HEK293T (cell line): ENCODE results near the gene NAT16.

Experiments
- CTCF ChIA-PET: fragments of 350-600 bp; formaldehyde crosslinking; extraction: SDS; loops from one replicate; lab custom pipeline; 2021; ENCODE audit warnings: antibody characterized with exemption, inconsistent platforms; lab: Yijun Ruan, JAX
- POLR2A ChIA-PET: fragments of 350-600 bp; formaldehyde crosslinking; extraction: SDS; loops from one replicate; lab custom pipeline; 2020; ENCODE audit warnings: antibody characterized with exemption, inconsistent platforms; lab: Yijun Ruan, JAX
- DNase-seq: peaks from one replicate; pipeline ENCODE4 v3.0.0; 2012; ENCODE audit warnings: mixed read lengths; ENCODE audit errors: extremely low spot score
- ARNT ChIP-seq: fragments of 450-650 bp; IDR thresholded peaks from 2 replicates; pipeline ENCODE4 v1.6.1; 2017; ENCODE audit warnings: mild to moderate bottlenecking
- BHLHE40 ChIP-seq: fragments of 450-650 bp; IDR thresholded peaks from 2 replicates; pipeline ENCODE4 v1.6.1; 2016; ENCODE audit warnings: mild to moderate bottlenecking, moderate library complexity, borderline replicate concordance
- CTBP1 ChIP-seq: fragments of 450-650 bp; IDR thresholded peaks from 2 replicates; pipeline ENCODE4 v1.6.1; 2016; ENCODE audit warnings: borderline replicate concordance
- ELF4 ChIP-seq: fragments of 450-650 bp; IDR thresholded peaks from 2 replicates; pipeline ENCODE4 v1.6.1; 2017; ENCODE audit warnings: antibody characterized with exemption
- FOXA1 ChIP-seq: fragments of 450-650 bp; IDR thresholded peaks from 2 replicates; pipeline ENCODE4 v1.6.1; 2016; ENCODE audit warnings: mild to moderate bottlenecking
- FOXK2 ChIP-seq: fragments of 450-650 bp; IDR thresholded peaks from 2 replicates; pipeline ENCODE4 v1.6.1; 2016; ENCODE audit warnings: mild to moderate bottlenecking
- FOXM1 ChIP-seq: fragments of 450-650 bp; IDR thresholded peaks from 2 replicates; pipeline ENCODE4 v1.6.1; 2017; ENCODE audit warnings: mild to moderate bottlenecking, borderline replicate concordance
- HDGF ChIP-seq: fragments of 450-650 bp; IDR thresholded peaks from 2 replicates; pipeline ENCODE4 v1.6.1; 2017; ENCODE audit warnings: antibody characterized with exemption, borderline replicate concordance
- L3MBTL2 ChIP-seq: fragments of 450-650 bp; conservative IDR thresholded peaks from 2 replicates; pipeline ENCODE4 v1.6.1; 2016; ENCODE audit warnings: mild to moderate bottlenecking
- LEF1 ChIP-seq: fragments of 450-650 bp; IDR thresholded peaks from 2 replicates; pipeline ENCODE4 v1.6.1; 2017; ENCODE audit warnings: mild to moderate bottlenecking, borderline replicate concordance
- NFRKB ChIP-seq: fragments of 450-650 bp; IDR thresholded peaks from 2 replicates; pipeline ENCODE4 v1.6.1; 2016; ENCODE audit warnings: mild to moderate bottlenecking, moderate library complexity
- PKNOX1 ChIP-seq: fragments of 450-650 bp; IDR thresholded peaks from 2 replicates; pipeline ENCODE4 v1.6.1; 2016
- SP1 ChIP-seq: fragments of 450-650 bp; IDR thresholded peaks from 2 replicates; pipeline ENCODE4 v1.6.1; 2017
- SUZ12 ChIP-seq: fragments of 450-650 bp; IDR thresholded peaks from 2 replicates; pipeline ENCODE4 v1.6.1; 2016; ENCODE audit warnings: mild to moderate bottlenecking
- TARDBP ChIP-seq: fragments of 450-650 bp; IDR thresholded peaks from 2 replicates; pipeline ENCODE4 v1.6.1; 2016
- ZNF384 ChIP-seq: fragments of 450-650 bp; IDR thresholded peaks from 2 replicates; pipeline ENCODE4 v1.6.1; 2016

NAT16 gene

DNA sequence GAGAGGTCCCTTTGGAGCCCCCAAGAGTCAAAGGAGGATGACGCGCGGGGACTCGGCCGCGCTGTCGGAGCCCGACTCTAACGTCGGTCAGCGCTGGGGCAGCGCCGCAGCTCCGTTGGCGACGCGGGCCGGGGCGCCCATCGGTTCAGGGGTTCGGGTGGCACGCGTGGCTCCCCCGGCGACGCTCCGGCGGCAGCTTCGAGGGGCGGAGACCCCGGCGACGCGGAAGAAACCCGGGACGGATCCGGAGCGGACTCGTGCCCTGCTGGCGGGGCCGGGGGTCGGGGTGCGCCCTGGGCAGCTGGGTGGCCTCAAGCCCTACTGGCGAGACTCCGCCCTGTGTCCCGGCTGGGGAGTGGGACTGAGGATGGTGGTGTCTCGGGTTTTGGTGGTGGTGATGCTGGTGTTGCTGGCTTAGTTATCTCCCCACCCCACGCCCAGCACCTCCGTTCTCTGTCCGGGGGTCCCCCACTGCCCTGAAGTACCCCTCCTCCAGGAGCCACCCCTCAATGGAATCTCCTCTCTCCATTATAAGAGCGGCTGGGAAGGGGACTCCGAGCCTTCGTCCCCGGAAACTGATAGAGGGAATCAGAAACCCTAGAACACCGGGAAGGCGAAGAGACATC lies at the start of gene NAT16:
TSS of gene NAT16 (minus strand) at position 164 of the 626 bp plus-strand sequence. CDS start 5,486 bp downstream, outside the sequence.
- DNase-seq: no peak
- ChIA-PET CTCF (no interaction called here), POLR2A (no interaction called here)
- TF ChIP-seq HDGF (no peak), ELF4 (no peak), L3MBTL2 (no peak), TARDBP (no peak), FOXM1 (no peak), LEF1 (no peak), NFRKB (no peak), BHLHE40 (no peak), CTBP1 (no peak), FOXK2 (no peak), SUZ12 (no peak), ARNT (no peak), ZNF384 (no peak), FOXA1 (no peak), SP1 (no peak), PKNOX1 (no peak)

DNA sequence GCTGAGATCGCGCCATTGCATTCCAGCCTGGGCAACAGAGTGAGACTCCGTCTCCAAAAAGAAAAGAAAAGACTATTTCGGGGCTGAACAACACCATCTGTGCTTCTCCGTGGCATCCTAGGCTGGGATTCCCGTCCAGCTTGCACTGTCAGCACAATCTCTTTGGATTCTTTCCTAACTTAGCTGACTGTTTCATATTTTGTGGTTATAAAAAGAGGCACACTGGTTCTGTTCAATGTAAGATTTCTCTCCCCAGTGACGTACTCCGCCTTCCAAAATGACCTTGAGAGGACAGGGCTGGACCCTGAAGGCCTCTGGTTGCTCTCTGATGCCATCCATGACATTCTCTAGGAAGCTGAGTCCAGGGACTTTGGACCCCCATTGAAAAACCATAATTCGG lies 46.6 kb upstream of the NAT16 start:
- ChIA-PET POLR2A (interaction anchor here (3.5 kb wide), 1 partner anchor 9 kb away, joined by 12 read pairs; the partner anchor contains the start of genes PLOD3 and ZNHIT1), CTCF (no interaction called here)
- TF ChIP-seq ARNT (no peak), TARDBP (no peak), BHLHE40 (no peak), SUZ12 (no peak), HDGF (no peak), SP1 (no peak), FOXA1 (no peak), FOXM1 (no peak), CTBP1 (no peak), FOXK2 (no peak), ELF4 (no peak), PKNOX1 (no peak), ZNF384 (no peak), NFRKB (no peak), LEF1 (no peak), L3MBTL2 (no peak)
- no peak for DNase-seq

- TF ChIP-seq CTBP1 (no peak), BHLHE40 (no peak), LEF1 (no peak), FOXA1 (no peak), ARNT (no peak), ELF4 (no peak)
- DNase-seq: no peak
- POLR2A ChIA-PET: interaction anchor here (3.5 kb wide), 1 partner anchor 8 kb away, joined by 12 read pairs; the partner anchor contains the start of genes PLOD3 and ZNHIT1
- CTCF ChIA-PET: interaction anchor here (0.6 kb wide), 1 partner anchor 20 kb away, joined by 3 read pairs; no protein-coding TSS in a partner anchor
Observed at GRCh38 chr7:101225650-101226049, 45.6 kb upstream of the NAT16 start.

DNA sequence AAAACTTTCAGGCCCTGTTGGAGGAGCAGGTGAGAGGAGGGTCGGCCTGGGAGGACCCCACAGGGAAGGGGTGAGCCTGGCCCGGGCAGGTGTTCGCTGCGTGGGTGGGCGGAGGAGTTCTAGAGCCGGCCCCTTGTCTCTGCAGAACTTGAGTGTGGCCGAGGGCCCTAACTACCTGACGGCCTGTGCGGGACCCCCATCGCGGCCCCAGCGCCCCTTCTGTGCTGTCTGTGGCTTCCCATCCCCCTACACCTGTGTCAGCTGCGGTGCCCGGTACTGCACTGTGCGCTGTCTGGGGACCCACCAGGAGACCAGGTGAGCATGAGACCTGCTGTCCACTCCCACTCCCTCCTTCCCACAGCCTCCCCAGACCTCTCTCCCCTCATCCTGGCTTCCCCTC lies 43.4 kb upstream of the NAT16 start:
- ChIA-PET CTCF (no interaction called here), POLR2A (no interaction called here)
- DNase-seq: no peak
- TF ChIP-seq FOXA1 (no peak), NFRKB (no peak), ZNF384 (no peak), ARNT (no peak), FOXK2 (no peak), SP1 (no peak), SUZ12 (no peak), ELF4 (no peak), FOXM1 (no peak), HDGF (no peak)

GRCh38 chr7:101222275-101222830 lies 42.3 kb upstream of the NAT16 start:
- no peak for TF ChIP-seq BHLHE40
- TF ChIP-seq L3MBTL2: no peak
- TF ChIP-seq SP1: no peak
- TF ChIP-seq ELF4: no peak
- TF ChIP-seq CTBP1: no peak
- no peak for TF ChIP-seq SUZ12
- TF ChIP-seq FOXA1: no peak
- TF ChIP-seq LEF1: no peak
- TF ChIP-seq PKNOX1: no peak
- no peak for TF ChIP-seq ZNF384
- TF ChIP-seq HDGF: no peak
- no peak for TF ChIP-seq NFRKB
- TF ChIP-seq ARNT: no peak
- no peak for TF ChIP-seq TARDBP
- no peak for TF ChIP-seq FOXM1
- TF ChIP-seq FOXK2: no peak
- DNase-seq: no peak
- ChIA-PET CTCF (no interaction called here), POLR2A (interaction anchor here (0.6 to 1.1 kb wide), 2 partner anchors 21 to 128 kb away, joined by 3 read pairs; no protein-coding TSS in a partner anchor)

- ChIA-PET POLR2A (interaction anchor here (0.6 to 5.3 kb wide), 2 partner anchors 24 to 605 kb away, joined by 3 to 38 read pairs; partner anchors contain the start of gene FIS1), CTCF (interaction anchor here (0.6 to 1.5 kb wide), 2 partner anchors 23 to 28 kb away, joined by 4 read pairs; no protein-coding TSS in a partner anchor)
- no peak for DNase-seq
- TF ChIP-seq NFRKB (no peak), LEF1 (no peak), BHLHE40 (no peak), TARDBP (no peak), L3MBTL2 (no peak), FOXA1 (no peak), SUZ12 (no peak), PKNOX1 (no peak), SP1 (no peak), ELF4 (no peak), ZNF384 (no peak), CTBP1 (no peak), HDGF (no peak)
Observed at GRCh38 chr7:101220295-101220694, 40.2 kb upstream of the NAT16 start.
